Stimulated activated CD4-positive, alpha-beta T cell treated with anti-CD3 and anti-CD28 coated beads, TNF-alpha, amount 100 ng/mL, for 1 hour (primary cell): Measurements from ENCODE around the gene PAQR5.
A peak's percentile ranks its signal among the peaks of the same experiment; 100 is the strongest.
"Not testable (repeated sequence)": the region's sequence is repeated elsewhere in the genome, so short reads cannot be mapped to it uniquely, and the experiment has no call there.

ENCODE experiments used
- DNase-seq, 3 donors: peaks; one replicate each; pipeline ENCODE4 v3.0.0-alpha.2; 2020; ENCODE audit warnings: low read depth in 3 of 3, low spot score in 1 of 3

PAQR5 gene, protein sequence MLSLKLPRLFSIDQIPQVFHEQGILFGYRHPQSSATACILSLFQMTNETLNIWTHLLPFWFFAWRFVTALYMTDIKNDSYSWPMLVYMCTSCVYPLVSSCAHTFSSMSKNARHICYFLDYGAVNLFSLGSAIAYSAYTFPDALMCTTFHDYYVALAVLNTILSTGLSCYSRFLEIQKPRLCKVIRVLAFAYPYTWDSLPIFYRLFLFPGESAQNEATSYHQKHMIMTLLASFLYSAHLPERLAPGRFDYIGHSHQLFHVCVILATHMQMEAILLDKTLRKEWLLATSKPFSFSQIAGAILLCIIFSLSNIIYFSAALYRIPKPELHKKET

GRCh38 chr15:69298697-69299441, at the start of gene PAQR5:
Gene PAQR5 (plus strand): TSS chr15:69298912. CDS start chr15:69360081, 61,169 bp downstream.
- DNase-seq: peak in 1 of 3 donors; percentile 14

- DNase-seq: no peak
Measured at GRCh38 chr15:69253156-69253555, 45.6 kb upstream of the PAQR5 start.

- no peak for DNase-seq
Measured at GRCh38 chr15:69265347-69265955, 33.3 kb upstream of the PAQR5 start.

GRCh38 chr15:69271217-69271616, 27.5 kb upstream of the PAQR5 start:
- no peak for DNase-seq

DNA sequence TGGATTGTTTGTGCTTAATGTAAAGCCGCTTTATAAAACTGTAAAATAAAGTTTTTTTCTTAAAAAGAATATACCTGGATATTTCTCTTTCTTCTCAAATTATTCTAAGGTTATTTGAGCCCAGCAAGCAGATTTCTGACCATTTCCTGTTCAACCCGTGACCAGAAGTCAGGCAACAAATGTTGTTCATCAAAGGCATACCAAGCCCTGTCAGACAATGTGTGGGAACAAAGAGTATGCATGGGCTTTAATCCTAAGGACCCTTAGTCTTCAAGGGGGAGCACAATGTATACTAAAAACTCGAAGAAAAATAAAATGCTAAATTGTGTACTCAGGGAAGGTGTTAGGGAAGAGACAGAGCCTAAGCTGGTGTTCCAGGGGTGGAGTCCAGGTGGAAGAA, 26.6 kb upstream of the PAQR5 start:
- no peak for DNase-seq

GRCh38 chr15:69272891-69273290, 25.8 kb upstream of the PAQR5 start:
- no peak for DNase-seq

GRCh38 chr15:69275074-69275670, 23.5 kb upstream of the PAQR5 start:
- no peak for DNase-seq

- DNase-seq: no peak
Measured at GRCh38 chr15:69275933-69276560, 22.7 kb upstream of the PAQR5 start.

- DNase-seq: no peak
Measured at GRCh38 chr15:69277316-69277715, 21.4 kb upstream of the PAQR5 start.

DNA sequence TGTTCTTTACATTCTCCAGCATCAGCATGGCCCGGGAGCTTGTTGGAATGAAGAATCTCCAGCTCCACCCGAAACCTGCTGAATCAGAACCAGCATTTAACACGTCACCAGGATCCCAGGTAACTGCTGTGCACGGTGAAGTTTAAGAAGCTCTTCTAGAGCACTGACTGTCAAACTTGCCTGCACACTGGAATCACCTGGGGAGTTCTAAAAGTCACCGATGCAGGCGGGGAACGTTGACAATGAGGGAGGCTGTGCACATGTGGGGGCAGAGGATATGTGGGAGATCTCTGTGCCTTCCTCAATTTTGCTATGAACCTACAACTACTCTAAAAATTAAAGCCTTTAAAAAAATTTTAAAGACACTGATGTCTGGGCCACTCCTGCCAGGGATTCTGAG, 19.1 kb upstream of the PAQR5 start:
- no peak for DNase-seq

GRCh38 chr15:69280783-69281182, 17.9 kb upstream of the PAQR5 start:
- DNase-seq: no peak

- DNase-seq: no peak
Measured at GRCh38 chr15:69282104-69282743, 16.5 kb upstream of the PAQR5 start.

- no peak for DNase-seq
Measured at GRCh38 chr15:69285834-69286233, 12.9 kb upstream of the PAQR5 start.

DNA sequence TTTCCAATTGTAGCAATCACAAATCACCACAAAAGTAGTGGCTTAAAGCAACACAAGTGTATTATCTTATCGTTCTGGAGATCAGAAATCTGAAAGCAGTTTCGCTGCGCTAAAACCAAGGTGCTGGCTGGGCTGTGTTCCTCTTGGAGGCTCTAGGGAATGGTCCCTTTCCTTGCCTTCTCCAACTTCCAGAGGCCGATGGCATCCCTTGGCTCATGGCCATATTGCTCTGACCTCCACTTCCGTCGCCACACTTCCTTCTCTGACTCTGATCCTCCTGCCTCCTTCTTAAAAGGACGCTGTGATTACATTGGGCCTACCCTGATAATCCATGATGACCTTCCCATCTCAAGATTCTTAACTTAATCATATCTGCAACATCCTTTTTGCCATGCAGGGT, 10.7 kb upstream of the PAQR5 start:
- no peak for DNase-seq

GRCh38 chr15:69288531-69289341, 10.0 kb upstream of the PAQR5 start:
- no peak for DNase-seq

DNA sequence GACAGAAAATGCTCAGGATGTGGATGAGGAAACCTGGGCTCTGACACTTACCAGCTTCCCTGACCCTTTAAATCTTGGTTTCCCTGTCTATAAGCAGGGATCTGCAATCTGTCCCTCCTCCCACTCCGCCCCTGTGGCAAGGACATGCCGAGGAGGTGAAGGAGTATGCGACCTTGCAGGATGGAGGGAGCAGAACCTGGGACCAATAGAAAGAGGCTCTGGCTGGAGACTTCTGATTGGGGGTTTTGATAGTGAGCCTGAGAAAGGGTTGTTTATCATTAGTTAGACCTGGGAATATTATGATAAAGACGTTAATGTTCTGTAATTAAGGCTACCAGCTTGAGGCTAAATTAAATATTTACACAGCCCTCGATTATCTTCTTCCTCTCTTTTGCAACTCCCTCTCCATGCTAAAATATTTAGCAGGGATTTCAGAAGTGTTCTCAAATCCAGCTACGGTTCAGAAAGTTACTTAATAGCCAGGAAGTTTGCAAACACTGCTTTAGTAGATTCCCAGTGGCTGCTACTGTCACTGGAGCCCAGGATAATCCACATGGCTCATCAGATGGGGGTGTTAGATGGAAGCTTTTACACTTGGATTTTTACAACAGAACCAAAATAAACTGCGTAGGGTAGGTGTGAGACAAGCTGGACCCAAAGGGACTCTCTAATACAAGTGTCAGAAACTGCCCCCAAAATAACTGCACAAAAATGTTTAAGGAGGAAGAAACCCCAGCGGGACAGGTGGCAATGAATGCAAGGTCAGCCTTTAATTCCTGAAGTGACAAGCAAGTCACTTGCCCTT, 9.2 kb upstream of the PAQR5 start:
- DNase-seq: no peak

GRCh38 chr15:69290346-69291164, 8.2 kb upstream of the PAQR5 start:
- DNase-seq: no peak

GRCh38 chr15:69291651-69292050, 7.1 kb upstream of the PAQR5 start:
- not testable (repeated sequence) for DNase-seq
